ENCODE results near the gene HEYL.

- no peak for TF ChIP-seq CTCF (IDR thresholded peaks at IDR 0.05)
- TF ChIP-seq POLR2A (IDR thresholded peaks at IDR 0.05) = no peak
Measured at GRCh38 chr1:39662861-39663260, 23.4 kb upstream of the HEYL start.
